Non-pigmented ciliary epithelial cell (primary cell): ENCODE results near the gene NCAPH2.
"Not testable (repeated sequence)": the region's sequence is repeated elsewhere in the genome, so short reads cannot be mapped to it uniquely, and the experiment has no call there.

Experiments
- DNase-seq: peaks from one replicate; pipeline ENCODE4 v3.0.0-alpha.2; 2010; ENCODE audit warnings: low read depth

The NCAPH2 gene

DNA sequence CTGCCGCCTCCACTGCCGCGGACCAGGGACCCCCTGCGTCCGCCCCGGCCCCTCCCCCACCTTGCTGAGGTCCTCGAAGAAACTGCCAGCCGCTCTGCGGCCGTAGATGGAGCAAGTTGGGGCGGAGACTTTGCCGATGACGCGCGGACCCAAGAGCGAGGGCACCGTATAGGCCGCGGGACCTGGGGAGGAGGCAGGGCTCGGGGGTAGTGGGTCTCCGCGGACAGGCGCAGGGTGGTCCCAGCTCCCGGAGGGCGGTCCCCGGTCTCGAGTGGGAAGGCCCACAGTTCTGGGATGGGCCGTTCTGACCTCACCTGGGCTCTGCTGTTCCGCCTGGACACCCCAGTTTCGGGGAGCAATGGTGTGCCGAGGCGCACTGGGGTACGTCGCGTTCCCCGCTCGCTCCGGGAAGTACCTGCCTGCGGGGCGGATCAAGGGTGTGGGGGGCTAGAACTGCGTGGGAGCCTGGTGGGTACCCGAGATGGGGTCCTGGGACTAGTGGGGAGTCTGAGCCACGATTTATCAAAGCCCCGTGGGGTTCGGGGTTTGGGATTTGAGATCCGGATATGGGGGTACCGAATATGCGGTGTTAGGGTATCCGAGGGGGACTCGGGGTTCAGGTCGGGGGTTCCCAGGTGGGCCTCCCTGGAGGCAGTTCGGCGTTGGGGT is 23.0 kb downstream of the NCAPH2 start:
- DNase-seq = no peak

DNA sequence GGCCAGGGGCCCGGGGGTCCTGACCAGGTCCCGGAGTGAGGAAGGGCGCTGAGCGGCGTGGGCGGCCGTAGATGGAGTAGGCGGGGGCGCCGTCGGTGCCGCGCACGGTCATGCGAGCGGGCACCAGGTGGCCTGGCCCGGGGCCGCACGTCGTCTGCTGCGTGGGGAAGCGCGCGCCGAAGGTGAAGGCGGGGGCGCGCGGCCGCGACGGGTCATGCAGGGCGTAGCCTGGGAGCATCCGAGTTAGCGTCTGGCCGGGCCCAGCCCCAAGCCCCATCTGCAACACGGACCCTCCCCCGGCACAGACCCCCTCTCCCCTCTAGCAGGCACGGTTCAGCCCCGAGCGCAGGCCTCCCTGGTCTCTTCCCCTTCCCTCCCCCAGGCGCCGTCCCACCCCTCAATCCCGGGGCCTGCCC is 23.5 kb downstream of the NCAPH2 start:
- DNase-seq = no peak

DNA sequence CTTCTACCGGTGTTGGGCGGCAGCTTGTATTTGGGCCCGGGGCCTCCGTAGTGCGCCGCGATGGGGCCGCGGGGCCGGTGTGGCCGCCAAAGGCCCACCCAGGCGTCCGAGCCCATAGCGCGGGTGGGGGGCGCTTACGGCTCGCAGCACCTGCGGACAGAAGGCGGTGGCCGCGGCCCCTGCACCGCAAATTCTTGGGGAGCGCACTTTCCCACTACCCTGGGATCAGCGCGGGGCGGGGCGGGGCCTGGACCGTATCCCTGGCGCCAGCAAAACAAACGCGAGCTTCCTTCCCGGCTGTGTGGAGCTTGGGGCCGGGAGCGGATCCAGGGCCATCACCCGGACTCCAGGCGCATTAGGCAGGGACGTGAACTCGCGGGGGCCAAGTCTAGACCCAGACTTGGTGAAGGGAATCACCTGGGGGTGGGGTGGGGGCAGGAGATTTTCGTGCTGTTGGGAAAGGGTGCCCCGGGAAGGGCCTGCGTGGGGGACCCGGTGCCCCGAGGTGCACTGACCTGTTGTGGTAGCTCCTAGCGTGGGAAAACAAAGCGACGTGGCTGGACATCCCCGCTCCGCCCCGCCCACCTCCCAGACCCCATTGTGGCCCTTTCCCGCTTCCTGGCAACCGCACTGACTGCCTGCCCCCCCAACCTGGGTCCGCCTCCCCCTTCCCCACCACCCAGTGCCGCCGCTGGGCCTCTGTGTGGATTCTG is 24.1 kb downstream of the NCAPH2 start:
- DNase-seq = no peak

DNA sequence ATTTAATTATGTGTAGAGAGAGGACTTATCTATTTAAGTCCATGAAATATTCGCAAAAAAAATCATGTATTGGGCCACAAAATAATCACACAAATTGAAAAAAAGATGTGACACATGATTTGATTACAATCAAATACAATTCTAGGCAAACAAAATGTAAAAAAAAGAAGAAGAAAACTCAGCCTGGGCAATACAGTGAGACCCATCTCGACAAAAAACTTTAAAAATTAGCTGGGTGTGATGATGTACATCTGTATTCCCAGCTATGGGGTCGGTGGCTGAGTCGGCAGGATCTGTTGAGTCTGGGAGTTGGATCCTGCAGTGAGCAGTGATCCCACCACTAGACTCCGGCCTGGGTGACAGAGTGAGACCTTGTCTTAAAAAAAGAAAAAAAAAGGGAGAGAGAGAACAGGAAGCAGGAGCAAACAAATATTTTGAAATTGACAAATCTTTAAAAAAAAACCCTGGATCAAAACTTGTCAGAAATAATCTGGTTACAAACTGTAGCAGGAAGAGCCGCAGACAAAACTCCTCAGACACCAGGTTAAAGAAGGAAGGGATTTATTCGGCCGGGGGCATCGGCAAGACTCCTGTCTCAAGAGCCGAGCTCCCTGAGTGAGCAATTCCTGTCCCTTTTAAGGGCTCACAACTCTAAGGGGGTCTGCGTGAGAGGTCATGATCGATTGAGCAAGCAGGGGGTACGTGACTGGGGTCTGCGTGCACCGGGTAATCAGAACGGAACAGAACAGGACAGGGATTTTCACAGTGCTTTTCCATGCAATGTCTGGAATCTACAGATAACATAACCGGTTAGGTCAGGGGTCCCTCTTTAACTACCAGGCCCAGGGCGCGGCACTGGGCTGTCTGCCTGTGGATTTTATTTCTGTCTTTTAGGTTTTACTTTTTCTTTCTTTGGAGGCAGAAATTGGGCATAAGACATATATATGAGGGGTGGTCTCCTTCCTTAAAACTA is 25.1 kb downstream of the NCAPH2 start:
- DNase-seq = no peak

DNA sequence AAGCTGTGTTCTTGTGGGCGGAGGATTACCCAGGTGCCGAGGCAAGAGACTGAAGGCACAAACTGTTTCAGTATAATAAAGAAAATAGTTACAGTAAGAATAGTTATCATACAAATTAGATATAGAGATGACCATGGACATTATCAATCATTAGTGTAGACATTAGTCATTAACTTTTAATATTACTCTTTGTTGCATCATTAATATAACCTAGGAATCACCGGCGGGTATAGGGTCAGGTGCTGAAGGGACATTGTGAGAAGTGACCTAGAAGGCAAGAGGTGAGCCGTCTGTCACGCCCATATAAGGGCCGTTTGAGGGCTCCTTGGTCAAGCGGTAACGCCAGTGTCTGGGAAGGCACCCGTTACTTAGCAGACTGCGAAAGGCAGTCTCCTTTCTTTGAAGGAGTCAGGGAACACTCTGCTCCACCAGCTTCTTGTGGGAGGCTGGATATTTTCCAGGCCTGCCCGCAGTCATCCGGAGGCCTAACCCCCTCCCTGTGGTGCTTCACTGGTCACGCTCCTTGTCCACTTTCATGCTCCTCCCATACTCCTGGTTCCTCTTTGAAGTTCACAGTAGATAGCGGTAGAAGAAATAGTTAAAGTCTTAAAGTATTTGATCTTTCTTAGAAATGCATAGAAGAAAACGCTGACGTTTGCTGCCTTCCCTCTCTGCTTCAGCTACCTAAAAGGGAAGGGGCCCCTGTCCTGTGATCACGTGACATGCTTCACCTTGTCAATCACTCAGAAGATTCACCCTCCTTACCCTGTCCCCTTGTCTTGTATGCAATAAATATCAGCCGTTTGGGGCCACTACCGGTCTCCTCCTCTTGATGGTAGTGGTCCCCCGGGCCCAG is 26.1 kb downstream of the NCAPH2 start:
- DNase-seq = not testable (repeated sequence)

DNA sequence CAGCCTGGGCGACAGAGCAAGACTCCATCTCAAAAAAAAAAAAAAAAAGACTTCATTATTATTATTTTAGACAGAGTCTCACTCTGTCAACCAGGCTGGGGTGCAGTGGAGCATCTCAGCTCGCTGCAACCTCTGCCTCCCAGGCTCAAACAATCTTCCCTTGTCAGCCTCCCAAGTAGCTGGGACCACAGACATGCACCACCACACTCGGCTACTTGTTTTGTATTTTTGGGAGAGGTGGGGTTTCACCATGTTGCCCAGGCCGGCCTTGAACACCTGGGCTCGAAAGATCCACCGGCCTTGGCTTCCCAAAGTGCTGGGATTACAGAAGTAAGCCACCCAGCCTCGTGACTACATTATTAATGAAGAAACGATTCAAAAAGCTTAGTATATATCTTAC is 27.1 kb downstream of the NCAPH2 start:
- no peak for DNase-seq

DNA sequence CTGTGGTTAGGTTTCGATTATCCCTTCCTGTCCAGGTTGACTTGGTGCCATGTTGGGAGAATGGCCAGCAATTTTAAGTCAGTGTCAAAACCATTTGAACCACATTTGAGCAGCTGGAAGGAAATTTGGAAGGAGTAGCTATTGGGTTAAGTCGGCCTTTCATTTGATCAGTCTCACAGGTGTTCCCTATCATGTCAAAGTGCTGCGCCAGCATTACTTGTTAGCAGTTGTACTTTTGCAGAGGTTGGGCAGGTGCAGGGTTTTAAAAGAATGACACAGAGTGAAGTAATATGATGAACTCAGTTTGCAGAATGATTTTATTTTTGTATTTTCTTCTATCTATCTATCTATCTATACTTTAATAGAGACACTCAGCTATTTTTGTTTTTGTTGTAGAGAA is 28.2 kb downstream of the NCAPH2 start:
- DNase-seq = no peak

DNA sequence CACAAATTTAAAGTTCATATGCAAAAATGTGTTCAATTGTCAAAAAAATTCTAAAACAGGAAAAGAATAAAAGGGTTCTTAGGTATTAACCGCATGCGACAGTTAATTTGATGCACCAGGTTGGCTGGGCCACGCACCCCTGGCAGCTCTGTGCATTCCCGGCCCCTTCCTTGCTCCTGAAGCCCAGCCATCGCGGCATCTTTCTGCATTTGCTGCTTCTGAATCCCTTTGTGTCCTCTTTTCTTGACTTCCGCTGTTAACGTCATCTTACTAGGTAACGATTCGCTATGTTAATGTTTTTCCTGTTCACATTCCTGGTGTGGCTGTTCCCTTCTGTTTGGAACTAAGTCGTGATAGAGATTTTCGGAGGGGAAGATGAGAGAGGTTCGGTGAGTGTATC is 29.7 kb downstream of the NCAPH2 start:
- DNase-seq = no peak

DNA sequence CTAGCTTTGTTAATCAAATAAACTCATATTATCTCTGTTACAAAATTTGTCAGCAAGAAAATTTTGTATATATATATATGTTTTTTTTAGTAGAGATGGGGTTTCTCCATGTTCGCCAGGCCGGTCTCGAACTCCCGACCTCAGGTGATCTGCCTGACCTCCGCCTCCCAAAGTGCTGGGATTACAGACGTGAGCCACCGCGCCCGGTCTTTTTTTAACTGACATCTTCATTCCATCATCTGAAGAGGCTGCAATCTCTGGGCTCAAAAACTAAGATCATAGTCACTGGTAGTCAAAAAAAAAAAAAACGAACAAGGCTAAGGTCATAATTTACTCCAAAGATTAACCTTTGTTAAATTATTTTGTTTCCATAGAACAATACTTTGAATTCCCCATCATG is 32.4 kb downstream of the NCAPH2 start:
- DNase-seq = no peak

DNA sequence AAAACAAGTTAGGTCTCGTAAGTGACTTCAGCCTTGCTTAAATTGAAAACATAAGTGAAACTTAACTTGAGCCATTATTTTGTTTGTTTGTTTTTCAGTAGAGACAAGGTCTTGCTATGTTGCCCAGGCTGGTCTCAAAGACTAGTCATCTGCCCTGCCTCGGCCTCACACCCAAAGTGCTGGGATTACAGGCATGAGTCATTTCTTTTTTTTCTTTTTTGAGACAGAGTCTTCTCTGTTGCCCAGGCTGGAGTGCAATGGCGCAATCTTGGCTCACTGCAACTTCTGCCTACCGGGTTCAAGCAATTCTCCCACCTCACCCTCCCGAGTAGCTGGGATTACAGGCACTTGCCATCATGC is 33.6 kb downstream of the NCAPH2 start:
- not testable (repeated sequence) for DNase-seq

DNA sequence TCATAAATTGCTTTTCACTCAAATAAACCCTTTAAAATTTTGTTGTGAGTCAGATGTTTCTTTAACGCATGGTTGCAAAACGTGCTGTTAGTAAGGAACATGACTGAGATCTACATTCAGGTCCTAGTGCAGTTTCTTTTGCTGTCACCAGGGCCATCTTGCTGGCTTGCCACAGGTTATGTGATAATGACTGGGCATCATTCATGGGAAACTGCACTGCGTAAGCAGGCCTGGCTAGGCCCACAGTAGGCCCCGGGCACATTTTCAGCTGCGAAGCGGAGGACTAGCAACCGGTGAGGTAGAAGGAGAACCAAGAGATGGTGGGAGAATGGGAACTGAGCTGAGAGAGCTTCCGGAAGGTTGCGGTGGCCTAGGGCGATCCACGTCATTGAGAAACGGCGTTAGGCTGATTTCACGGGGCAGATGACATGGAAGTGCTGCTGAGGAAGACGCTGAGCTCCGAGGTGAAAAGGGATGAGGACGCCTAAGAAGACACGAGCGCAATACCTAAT is 34.4 kb downstream of the NCAPH2 start:
- no peak for DNase-seq

DNA sequence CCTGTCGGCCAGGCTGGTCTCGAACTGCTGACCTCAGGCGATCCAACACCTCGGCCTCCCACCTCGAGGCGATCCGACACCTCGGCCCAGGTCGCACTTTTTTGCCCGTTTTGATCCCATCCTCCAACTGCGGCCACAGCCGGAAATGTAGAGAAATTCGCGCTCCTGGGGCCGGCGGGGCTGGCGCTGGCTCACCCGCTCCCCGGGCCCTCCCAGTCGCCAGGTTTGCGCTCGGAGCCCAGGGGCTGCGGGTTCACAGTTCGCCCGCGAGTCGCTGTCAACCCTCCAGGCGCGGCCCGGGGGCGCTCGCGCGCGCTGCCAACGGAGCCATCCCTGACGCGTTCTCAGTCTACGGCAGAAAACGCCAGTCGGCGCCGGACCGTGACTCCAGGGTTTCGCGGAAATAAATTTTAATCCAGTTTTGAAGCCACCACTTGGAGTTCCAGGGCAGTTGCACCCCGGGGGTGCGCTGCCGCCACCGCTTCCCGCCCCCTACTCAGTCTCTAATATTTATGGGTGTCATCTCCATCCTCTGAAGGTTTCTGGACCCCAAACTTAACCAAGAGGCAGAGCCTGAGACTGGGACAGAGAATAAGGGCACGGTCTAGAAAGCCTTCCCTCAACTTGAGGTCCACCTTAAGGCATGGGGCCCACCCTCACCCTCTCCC is 36.2 kb downstream of the NCAPH2 start:
- no peak for DNase-seq

DNA sequence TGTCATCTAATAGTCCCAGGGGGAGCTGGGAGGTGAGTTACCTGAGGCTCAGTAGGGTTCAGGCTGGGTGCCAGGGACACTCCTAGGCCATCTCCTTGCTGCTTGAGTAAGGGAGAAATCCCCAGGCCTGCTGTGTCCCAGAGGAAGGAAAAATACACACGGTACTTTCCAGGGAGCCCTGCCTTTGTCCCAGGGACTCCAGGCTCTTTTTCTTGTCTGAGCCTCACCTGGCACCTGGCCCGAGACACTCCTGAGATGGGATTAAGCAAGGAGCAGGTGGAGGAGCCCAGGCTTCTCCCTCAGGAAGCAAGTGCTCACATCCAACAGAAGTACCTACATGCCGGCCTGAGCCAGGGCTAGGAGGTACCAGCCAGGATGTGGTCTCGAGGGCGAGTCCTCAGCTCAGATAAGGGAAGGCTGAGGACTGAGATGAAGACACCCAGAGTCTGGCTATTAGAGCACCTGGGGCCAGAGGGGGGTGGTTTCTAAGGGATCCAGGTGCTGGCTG is 36.8 kb downstream of the NCAPH2 start:
- no peak for DNase-seq

DNA sequence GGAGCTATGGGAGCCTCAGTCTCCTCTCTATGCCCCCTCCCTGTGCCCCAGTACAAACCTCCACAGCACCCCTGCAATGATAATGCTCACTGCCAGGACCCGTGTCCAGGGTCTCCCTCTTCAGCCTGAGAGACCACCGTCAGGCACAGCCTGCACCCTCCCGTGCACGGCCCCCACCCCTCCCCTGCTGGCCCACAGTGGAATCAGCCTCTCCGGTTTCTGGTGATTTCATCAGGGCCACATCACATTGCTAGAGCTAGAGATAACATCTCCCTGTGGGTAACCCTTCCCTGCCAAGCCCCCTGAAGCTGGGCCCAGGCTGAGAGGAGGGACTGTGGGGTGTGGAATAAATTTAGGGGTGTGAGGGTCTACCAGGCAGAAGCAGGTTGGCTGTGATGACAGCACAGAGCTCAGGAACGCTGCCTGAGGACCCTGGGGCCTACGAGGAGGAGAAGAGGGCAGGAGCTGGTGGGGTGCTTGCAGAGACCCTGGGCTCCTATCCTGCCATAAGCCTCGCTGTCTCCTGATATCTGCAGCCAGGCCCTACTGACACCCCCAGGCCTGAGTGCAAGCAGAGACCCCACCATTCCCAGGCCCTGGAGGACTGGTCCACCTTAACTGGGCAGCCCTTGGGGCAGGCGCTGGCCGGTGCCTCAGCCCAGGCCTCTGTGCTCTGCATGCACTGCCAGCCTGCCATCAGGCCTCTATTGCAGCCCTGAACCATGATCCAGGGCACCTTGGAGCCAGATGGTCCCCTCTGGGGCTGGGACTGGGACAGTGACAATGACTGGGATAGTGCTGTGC is 37.7 kb downstream of the NCAPH2 start, which contains the start of gene KLHDC7B:
Gene KLHDC7B (plus strand): TSS at position 378 of the 804 bp plus-strand sequence. CDS start 345 bp downstream, at position 723.
- DNase-seq = no peak

DNA sequence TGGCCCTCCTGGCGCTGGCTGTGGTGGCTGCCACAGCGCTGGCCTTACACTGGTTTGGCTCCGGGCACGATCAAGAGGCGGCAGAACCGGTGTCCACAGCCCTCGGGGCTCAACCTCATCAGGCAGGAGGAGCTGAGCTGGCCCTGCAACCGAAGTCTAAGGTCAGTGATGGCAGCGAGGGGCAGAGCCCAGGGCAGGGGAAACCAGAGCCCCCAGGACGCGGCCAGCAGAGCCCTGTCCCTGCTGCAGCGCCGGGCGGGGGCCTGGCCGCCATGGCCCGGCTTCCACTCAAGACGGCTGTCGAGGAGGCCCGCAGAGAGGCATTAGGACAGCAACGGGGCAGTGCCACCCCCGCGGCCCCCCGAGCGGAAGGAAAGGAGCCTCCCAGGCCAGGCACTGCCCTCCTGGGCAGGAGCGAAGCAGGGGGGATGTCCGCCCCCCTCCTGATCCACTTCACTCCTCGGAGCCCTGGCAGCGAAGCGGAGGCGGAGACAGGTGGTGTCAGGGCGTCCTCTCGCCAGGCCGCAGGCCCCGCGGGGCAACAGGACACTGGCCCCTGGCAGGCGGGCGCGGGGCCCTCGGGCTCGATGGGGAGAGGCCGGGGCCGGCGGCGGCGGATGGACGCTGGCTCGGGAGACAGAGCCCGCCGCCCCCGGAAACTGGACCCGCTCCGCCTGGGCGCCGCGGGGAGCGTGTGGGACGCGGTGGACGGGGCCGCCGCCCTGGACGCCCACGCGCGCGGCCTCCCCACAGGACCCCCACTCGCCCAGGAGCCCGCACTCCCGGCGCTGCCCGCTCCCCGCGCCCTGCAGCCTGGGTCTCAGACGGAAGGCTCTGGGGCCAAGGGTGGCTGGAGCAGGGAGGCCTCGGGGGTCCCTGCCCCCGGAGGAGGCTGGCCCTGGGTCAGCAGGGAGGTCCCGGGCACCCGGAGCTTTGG is 38.6 kb downstream of the NCAPH2 start:
- DNase-seq = no peak

DNA sequence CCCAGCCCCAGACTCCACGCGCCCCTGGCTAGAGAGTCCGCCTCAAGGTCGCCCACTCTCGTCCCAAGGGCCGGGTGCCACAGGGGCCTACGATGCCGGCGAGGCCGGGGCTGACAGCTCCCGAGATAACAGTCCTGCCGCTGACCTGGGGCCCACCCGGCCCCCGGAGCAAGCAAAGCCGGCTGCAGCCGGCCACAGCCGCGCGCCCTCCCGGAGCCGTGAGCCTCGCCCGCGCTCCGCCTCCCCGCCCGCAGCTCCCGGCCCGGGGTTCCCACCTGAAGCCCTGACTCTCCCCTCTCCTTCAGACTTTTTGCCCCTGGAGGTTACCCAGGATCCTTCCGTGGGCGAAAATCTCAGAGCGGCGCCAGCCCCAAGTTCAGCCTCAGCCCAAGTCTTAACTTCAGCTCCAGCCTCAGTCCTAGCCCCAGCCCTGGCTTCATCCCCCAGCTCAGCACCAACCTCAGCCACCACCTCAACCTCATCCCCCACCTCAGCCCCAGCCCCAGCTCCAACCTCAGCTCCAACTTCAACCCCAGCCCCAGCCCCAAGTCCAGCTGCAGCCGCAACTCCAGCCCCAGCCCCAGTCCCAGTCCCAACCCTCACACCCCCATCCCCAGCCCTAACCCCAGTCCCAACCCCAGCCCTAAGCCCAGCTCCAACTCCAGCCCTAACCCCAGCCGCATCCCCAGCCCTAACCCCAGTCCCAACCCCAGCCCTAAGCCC is 39.4 kb downstream of the NCAPH2 start:
- DNase-seq = no peak

DNA sequence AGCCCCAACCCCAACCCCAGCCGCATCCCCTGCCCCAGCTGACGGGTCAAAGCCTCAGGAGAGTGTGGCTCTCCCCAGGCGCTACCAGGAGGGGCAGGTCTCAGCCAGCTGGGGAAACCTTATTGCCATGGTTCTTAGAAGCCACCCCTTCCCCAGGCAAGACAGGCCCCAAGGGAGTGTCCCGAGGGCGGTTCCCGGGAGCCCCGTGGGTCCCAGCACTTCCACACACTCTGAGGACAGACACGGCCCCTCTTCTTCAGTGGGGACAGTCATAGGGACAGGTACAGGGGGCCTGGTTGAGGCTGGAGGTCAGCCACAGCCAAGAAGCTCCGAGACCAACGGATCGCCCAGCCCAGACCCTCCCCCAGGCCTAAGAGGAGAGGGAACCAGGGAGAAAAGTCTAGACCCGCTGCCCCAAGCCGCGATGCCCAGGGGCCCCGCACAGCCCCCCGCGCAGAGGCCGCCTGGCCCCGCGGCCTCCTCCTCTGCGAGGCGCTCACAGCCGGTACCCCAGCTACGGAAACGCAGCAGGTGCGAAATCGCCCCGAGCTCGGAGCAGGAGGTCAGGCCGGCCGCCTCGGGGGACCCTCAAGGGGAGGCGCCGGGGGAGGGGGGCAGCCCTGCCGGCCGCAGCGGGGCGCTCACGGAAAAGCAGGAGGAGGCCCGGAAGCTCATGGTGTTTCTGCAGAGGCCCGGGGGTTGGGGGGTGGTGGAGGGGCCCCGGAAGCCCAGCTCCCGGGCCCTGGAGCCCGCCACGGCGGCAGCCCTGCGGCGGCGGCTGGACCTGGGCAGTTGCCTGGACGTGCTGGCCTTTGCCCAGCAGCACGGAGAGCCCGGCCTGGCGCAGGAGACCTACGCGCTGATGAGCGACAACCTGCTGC is 40.3 kb downstream of the NCAPH2 start:
- DNase-seq = no peak
